SK-N-MC (cell line): ENCODE measurements around the gene ILKAP.

Experiments used
- EZH2 ChIP-seq: fragments of 200-600 bp; sonication (generic); IDR thresholded peaks from one replicate; pipeline ENCODE4 v1.6.1; 2017; ENCODE audit warnings: antibody characterized with exemption
- POLR2AphosphoS5 ChIP-seq: IDR thresholded peaks from 2 replicates; pipeline ENCODE4 v1.6.1; 2012; ENCODE audit warnings: mild to moderate bottlenecking, low read depth, low read length, borderline replicate concordance

DNA sequence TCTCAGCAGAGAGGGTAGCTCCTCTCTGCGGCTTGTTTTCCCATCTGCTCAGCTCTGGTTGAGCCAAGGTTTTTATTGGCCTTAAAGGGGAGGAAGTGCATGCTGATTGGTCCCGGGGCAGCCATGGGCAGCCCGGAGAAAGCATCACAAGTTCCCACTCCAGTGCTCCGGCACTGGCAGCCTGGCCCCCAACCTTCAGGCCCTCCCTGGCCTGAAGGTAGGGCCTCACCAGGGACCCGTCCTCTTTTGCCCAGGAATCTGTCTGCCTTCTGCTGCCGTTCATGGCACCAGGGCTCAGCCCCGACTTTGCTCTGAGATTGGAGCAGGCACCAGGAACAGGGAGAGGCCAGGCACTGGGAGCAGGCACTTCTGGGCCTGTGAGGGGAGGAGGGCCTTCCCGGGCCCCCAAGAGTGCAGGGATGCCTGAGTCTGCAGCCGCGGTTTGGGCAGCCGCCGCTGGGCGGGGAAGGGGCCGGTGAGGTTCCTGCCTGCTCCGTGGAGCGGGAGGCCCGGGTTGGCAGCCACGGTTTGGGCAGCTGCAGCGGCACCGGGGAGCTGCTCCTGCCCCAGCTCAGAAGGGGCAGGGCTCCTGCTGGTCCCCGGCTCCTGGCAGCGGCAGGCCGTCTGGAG is 17.5 kb upstream of the ILKAP start:
- TF ChIP-seq EZH2 (no peak), POLR2AphosphoS5 (no peak)
